Liver (tissue), 9 donors: ENCODE results near the gene ARPC5. TPM values are rescaled to one million over a fixed set of nuclear protein-coding genes. Genes with fewer than 3 reads are reported as not detected.

Source experiments
- DNase-seq: peaks from one replicate; pipeline ENCODE4 v3.0.0-alpha.2; 2017; ENCODE audit warnings: low spot score
- H3K27ac ChIP-seq, 2 donors: one replicate each; pipeline ENCODE4 v1.7.0; 2013; ENCODE audit warnings: inconsistent platforms in 2 of 2, low read length in 2 of 2, control low read depth in 1 of 2, low read depth in 1 of 2, mild to moderate bottlenecking in 1 of 2
- H3K27me3 ChIP-seq, 4 donors: one replicate each; pipeline versions ENCODE4 v1.6.1 to v1.7.0; 2013; ENCODE audit warnings: low read length in 3 of 4, inconsistent platforms in 1 of 4, mild to moderate bottlenecking in 1 of 4, moderate library complexity in 1 of 4; ENCODE audit not compliant: control insufficient read depth in 4 of 4, insufficient read depth in 4 of 4
- H3K36me3 ChIP-seq, 4 donors: one replicate each; pipeline versions ENCODE4 v1.6.1 to v1.7.0; 2013; ENCODE audit warnings: low read length in 3 of 4, mild to moderate bottlenecking in 3 of 4, low read depth in 1 of 4, moderate library complexity in 1 of 4; ENCODE audit not compliant: control insufficient read depth in 4 of 4, insufficient read depth in 3 of 4
- H3K4me1 ChIP-seq, 4 donors: one replicate each; pipeline versions ENCODE4 v1.6.1 to v1.7.0; 2013; ENCODE audit warnings: low read length in 3 of 4, mild to moderate bottlenecking in 3 of 4, moderate library complexity in 1 of 4; ENCODE audit not compliant: control insufficient read depth in 4 of 4, insufficient read depth in 4 of 4
- H3K4me3 ChIP-seq, 3 donors: one replicate each; pipeline versions ENCODE4 v1.6.1 to v1.7.0; 2013; ENCODE audit warnings: low read length in 3 of 3, control low read depth in 1 of 3, low read depth in 1 of 3, mild to moderate bottlenecking in 1 of 3
- H3K9ac ChIP-seq, 2 donors: one replicate each; pipeline ENCODE4 v1.7.0; 2013; ENCODE audit warnings: low read length in 2 of 2, mild to moderate bottlenecking in 2 of 2, moderate library complexity in 2 of 2, control low read depth in 1 of 2, low read depth in 1 of 2
- H3K9me3 ChIP-seq, 4 donors: one replicate each; pipeline versions ENCODE4 v1.6.1 to v1.7.0; 2013; ENCODE audit warnings: low read length in 3 of 4; ENCODE audit not compliant: control insufficient read depth in 4 of 4
- EGR1 ChIP-seq, 2 donors: IDR thresholded peaks; 2 replicates each; pipeline ENCODE4 v1.6.1; 2016 to 2018; ENCODE audit warnings: antibody characterized with exemption in 2 of 2, low read depth in 2 of 2
- FOXA1 ChIP-seq: IDR thresholded peaks from 2 replicates; pipeline ENCODE4 v1.6.1; 2016; ENCODE audit warnings: antibody characterized with exemption
- GABPA ChIP-seq, 2 donors: IDR thresholded peaks in 1 of 2; conservative IDR thresholded peaks in 1 of 2; 2 replicates each; pipeline ENCODE4 v1.6.1; 2016; ENCODE audit warnings: antibody characterized with exemption in 2 of 2, mild to moderate bottlenecking in 1 of 2, moderate library complexity in 1 of 2
- HNF4A ChIP-seq, 2 donors: conservative IDR thresholded peaks; 2 replicates each; pipeline ENCODE4 v1.6.1; 2016; ENCODE audit warnings: antibody characterized with exemption in 2 of 2, mild to moderate bottlenecking in 2 of 2
- HNF4G ChIP-seq: IDR thresholded peaks from 2 replicates; pipeline ENCODE4 v1.6.1; 2016; ENCODE audit warnings: antibody characterized with exemption
- JUND ChIP-seq, 2 donors: IDR thresholded peaks; 2 replicates each; pipeline ENCODE4 v1.6.1; 2016; ENCODE audit warnings: antibody characterized with exemption in 2 of 2
- RAD21 ChIP-seq, 2 donors: IDR thresholded peaks; 2 replicates each; pipeline ENCODE4 v1.6.1; 2016; ENCODE audit warnings: antibody characterized with exemption in 2 of 2, mild to moderate bottlenecking in 2 of 2
- RXRA ChIP-seq, 2 donors: IDR thresholded peaks; 2 replicates each; pipeline ENCODE4 v1.6.1; 2017 to 2018; ENCODE audit warnings: antibody characterized with exemption in 2 of 2, mild to moderate bottlenecking in 1 of 2
- SP1 ChIP-seq: IDR thresholded peaks from 2 replicates; pipeline ENCODE4 v1.6.1; 2018; ENCODE audit warnings: antibody characterized with exemption, mild to moderate bottlenecking
- YY1 ChIP-seq: IDR thresholded peaks from 2 replicates; pipeline ENCODE4 v1.6.1; 2016; ENCODE audit warnings: antibody characterized with exemption, mild to moderate bottlenecking
- WGBS: extraction: QIAGEN DNeasy Blood & Tissue Kit; methylation state at CpG from one replicate; pipeline ENCODE4 v1.1.7; 2013; 5-methylcytosine and 5-hydroxymethylcytosine counted together
- polyA plus RNA-seq, 2 donors: library from polyadenylated mRNA; stranded (reverse) in 1 of 2; unstranded in 1 of 2; fragments of 200-250 nt in 1 of 2; fragments of >200 nt in 1 of 2; fragmentation: Nextera tagmentation in 1 of 2; extraction: Ambion mirVana in 1 of 2; gene quantifications; one replicate each; pipeline versions ENCODE4 v1.2.1 to v1.2.3, GENCODE V29; 2013 to 2015
- total RNA-seq, 2 donors: library from RNA; depleted of rRNA; stranded (reverse); fragments of >200 nt; gene quantifications; one replicate each; pipeline ENCODE4 v1.2.3, GENCODE V29; 2014
- TF ChIP-seq, protein P1 (sequence below): IDR thresholded peaks from 2 replicates; pipeline ENCODE4 v1.6.1; 2016; ENCODE audit warnings: antibody characterized with exemption
- TF ChIP-seq, protein P2 (sequence below): IDR thresholded peaks from 2 replicates; pipeline ENCODE4 v1.6.1; 2016; ENCODE audit warnings: antibody characterized with exemption
- TF ChIP-seq, protein P3 (sequence below): IDR thresholded peaks from 2 replicates; pipeline ENCODE4 v1.6.1; 2016; ENCODE audit warnings: antibody characterized with exemption, mild to moderate bottlenecking
- donor health status: healthy.
- donor health status: healthy.
- donor health status: healthy.
- donor health status: healthy.
- donor health status: healthy.

Gene ARPC5
- total and polyA plus RNA-seq, 4 donors = 34.9 to 67.0 (median 54.3) TPM

DNA sequence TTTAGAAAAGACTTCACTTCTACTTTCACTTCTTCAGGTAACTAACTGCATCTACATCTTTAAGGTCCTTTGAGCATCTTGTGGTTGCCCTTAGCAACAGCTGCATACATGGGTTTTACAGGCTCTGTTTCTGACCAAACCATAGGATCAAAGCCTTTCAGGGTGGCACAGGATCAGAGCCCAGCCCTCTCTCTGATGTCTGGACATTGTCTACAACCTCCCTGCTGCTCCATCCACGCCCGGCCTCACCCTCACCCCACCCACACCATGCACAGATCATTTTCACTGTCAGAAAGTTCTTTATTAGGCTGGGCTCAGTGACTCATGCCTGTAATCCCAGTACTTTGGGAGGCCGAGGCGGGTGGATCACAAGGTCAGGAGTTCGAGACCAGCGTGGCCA lies 50.5 kb downstream of the ARPC5 start:
- Histone ChIP-seq H3K36me3 (no peaks in the 10 kb centered on the region), H3K27ac (no peak overlapping the region), H3K4me3 (no peak overlapping the region), H3K27me3 (no peaks in the 10 kb centered on the region), H3K9me3 (no peaks in the 10 kb centered on the region), H3K4me1 (peaks cover 0 to 3% (median 0%) of the 10 kb centered on the region in 4 donors), H3K9ac (no peak overlapping the region)
- 88% methylated on average over 6 of the region's 6 CpGs for WGBS
- DNase-seq = no peak
- TF ChIP-seq HNF4A (conservative IDR thresholded peaks at IDR 0.05) (no peak), EGR1 (IDR thresholded peaks at IDR 0.05; ENCODE audit: low read depth in 2 of 2) (no peak), FOXA1 (no peak), JUND (IDR thresholded peaks at IDR 0.05) (no peak), RXRA (IDR thresholded peaks at IDR 0.05) (no peak), YY1 (no peak), RAD21 (IDR thresholded peaks at IDR 0.05) (no peak)
- TF ChIP-seq, protein P1, sequence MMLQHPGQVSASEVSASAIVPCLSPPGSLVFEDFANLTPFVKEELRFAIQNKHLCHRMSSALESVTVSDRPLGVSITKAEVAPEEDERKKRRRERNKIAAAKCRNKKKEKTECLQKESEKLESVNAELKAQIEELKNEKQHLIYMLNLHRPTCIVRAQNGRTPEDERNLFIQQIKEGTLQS = no peak
- TF ChIP-seq, protein P2, sequence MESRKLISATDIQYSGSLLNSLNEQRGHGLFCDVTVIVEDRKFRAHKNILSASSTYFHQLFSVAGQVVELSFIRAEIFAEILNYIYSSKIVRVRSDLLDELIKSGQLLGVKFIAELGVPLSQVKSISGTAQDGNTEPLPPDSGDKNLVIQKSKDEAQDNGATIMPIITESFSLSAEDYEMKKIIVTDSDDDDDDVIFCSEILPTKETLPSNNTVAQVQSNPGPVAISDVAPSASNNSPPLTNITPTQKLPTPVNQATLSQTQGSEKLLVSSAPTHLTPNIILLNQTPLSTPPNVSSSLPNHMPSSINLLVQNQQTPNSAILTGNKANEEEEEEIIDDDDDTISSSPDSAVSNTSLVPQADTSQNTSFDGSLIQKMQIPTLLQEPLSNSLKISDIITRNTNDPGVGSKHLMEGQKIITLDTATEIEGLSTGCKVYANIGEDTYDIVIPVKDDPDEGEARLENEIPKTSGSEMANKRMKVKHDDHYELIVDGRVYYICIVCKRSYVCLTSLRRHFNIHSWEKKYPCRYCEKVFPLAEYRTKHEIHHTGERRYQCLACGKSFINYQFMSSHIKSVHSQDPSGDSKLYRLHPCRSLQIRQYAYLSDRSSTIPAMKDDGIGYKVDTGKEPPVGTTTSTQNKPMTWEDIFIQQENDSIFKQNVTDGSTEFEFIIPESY = no peak

DNA sequence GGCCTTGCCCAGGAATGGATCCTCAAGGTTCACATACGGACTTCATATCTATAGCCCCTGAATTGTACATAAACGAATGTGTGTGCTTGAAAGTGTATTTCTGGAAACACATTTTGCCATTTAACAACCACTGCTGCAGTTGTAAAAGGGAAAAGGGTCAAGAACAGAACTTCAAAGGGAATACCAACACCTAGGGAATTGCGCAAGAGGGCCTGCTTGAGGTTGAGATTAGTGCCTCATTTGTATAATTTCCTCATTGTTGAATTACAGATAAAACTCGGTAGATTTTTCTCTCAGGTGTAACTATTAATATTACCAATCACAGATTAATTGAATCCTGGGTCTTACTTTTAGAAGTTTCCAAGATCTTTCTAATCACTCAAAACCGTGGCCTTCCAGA lies 51.4 kb downstream of the ARPC5 start:
- TF ChIP-seq FOXA1 = no peak
- TF ChIP-seq HNF4G = no peak
- no peak for TF ChIP-seq RXRA (IDR thresholded peaks at IDR 0.05)
- no peak for TF ChIP-seq RAD21 (IDR thresholded peaks at IDR 0.05)
- no peak for TF ChIP-seq GABPA (IDR thresholded peaks at IDR 0.05 in 1 of 2, conservative IDR thresholded peaks at IDR 0.05 in 1 of 2)
- no peak for TF ChIP-seq YY1
- TF ChIP-seq SP1 = no peak
- TF ChIP-seq, protein P2 = no peak
- H3K27ac ChIP-seq = no peak overlapping the region
- no peaks in the 10 kb centered on the region for H3K36me3 ChIP-seq
- peaks cover 0 to 3% (median 0%) of the 10 kb centered on the region in 4 donors for H3K4me1 ChIP-seq
- no peak overlapping the region for H3K9ac ChIP-seq
- H3K27me3 ChIP-seq = no peaks in the 10 kb centered on the region
- no peak overlapping the region for H3K4me3 ChIP-seq
- H3K9me3 ChIP-seq = no peaks in the 10 kb centered on the region
- DNase-seq = no peak
- 73% methylated on average over 5 of the region's 5 CpGs for WGBS

DNA sequence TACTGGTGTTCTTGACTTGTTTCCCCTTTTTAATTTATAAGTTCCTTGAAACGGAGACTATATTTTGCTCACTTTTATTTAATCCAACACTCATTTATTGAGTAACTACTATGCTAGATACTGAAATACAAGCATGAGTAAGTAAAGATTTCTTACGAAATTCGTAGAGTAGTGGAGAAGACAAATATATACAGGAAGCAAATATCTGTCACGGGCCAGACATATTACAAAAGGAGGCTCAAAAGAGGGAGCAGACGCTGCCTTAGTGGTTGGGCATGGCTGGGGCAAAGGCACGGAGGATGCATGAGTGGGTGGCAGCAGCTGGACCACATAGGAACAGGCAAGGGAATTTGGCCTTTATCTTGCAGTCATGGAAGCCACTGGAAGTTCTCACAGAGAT lies 52.1 kb downstream of the ARPC5 start:
- Histone ChIP-seq H3K9ac (no peak overlapping the region), H3K4me3 (no peak overlapping the region), H3K27me3 (no peaks in the 10 kb centered on the region), H3K27ac (no peak overlapping the region), H3K9me3 (no peaks in the 10 kb centered on the region), H3K4me1 (peaks cover 0 to 3% (median 0%) of the 10 kb centered on the region in 4 donors), H3K36me3 (no peaks in the 10 kb centered on the region)
- DNase-seq = no peak
- TF ChIP-seq SP1 = no peak
- TF ChIP-seq HNF4A (conservative IDR thresholded peaks at IDR 0.05) = no peak
- TF ChIP-seq, protein P3, sequence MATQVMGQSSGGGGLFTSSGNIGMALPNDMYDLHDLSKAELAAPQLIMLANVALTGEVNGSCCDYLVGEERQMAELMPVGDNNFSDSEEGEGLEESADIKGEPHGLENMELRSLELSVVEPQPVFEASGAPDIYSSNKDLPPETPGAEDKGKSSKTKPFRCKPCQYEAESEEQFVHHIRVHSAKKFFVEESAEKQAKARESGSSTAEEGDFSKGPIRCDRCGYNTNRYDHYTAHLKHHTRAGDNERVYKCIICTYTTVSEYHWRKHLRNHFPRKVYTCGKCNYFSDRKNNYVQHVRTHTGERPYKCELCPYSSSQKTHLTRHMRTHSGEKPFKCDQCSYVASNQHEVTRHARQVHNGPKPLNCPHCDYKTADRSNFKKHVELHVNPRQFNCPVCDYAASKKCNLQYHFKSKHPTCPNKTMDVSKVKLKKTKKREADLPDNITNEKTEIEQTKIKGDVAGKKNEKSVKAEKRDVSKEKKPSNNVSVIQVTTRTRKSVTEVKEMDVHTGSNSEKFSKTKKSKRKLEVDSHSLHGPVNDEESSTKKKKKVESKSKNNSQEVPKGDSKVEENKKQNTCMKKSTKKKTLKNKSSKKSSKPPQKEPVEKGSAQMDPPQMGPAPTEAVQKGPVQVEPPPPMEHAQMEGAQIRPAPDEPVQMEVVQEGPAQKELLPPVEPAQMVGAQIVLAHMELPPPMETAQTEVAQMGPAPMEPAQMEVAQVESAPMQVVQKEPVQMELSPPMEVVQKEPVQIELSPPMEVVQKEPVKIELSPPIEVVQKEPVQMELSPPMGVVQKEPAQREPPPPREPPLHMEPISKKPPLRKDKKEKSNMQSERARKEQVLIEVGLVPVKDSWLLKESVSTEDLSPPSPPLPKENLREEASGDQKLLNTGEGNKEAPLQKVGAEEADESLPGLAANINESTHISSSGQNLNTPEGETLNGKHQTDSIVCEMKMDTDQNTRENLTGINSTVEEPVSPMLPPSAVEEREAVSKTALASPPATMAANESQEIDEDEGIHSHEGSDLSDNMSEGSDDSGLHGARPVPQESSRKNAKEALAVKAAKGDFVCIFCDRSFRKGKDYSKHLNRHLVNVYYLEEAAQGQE = no peak
- no peak for TF ChIP-seq YY1
- TF ChIP-seq RXRA (IDR thresholded peaks at IDR 0.05) = no peak
- 75% methylated on average over 6 of the region's 6 CpGs for WGBS
